K562 (cell line): ENCODE measurements around the gene CD320. TPM values are rescaled to one million over a fixed set of nuclear protein-coding genes. Genes with fewer than 3 reads are reported as not detected.

Experiments
- ASH1L ChIP-seq: fragments of 450-650 bp; IDR thresholded peaks from 2 replicates; pipeline ENCODE4 v1.6.1; 2018; ENCODE audit warnings: borderline replicate concordance, mild to moderate bottlenecking, low read depth; ENCODE audit not compliant: partially characterized antibody
- BRF1 ChIP-seq: IDR thresholded peaks from 3 replicates; pipeline ENCODE4 v1.6.1; 2011; ENCODE audit warnings: borderline replicate concordance, mild to moderate bottlenecking; ENCODE audit not compliant: insufficient read length; ENCODE audit errors: extremely low read depth
- CREM ChIP-seq: IDR thresholded peaks from 2 replicates; pipeline ENCODE4 v1.6.1; 2014; ENCODE audit warnings: antibody characterized with exemption, low read depth
- E2F3 ChIP-seq: fragments of 250-450 bp; sonication (Bioruptor Pico); IDR thresholded peaks from 2 replicates; pipeline ENCODE4 v1.4.0; 2020; ENCODE audit warnings: mild to moderate bottlenecking
- EHMT2 ChIP-seq: fragments of 450-650 bp; IDR thresholded peaks from 2 replicates; pipeline ENCODE4 v1.6.1; 2018; ENCODE audit warnings: antibody characterized with exemption
- ETS2 ChIP-seq: IDR thresholded peaks from 2 replicates; pipeline ENCODE4 v1.6.1; 2016; ENCODE audit warnings: borderline replicate concordance, missing genetic modification characterization, mild to moderate bottlenecking, moderate library complexity, missing compliant biosample characterization; ENCODE audit not compliant: poor library complexity, severe bottlenecking
- GATAD2B ChIP-seq: fragments of 450-650 bp; IDR thresholded peaks from 2 replicates; pipeline ENCODE4 v1.6.1; 2017; ENCODE audit warnings: mild to moderate bottlenecking, borderline replicate concordance
- MITF ChIP-seq: IDR thresholded peaks from 2 replicates; pipeline ENCODE4 v1.6.1; 2014; ENCODE audit warnings: antibody characterized with exemption
- NFIX ChIP-seq: fragments of 250-450 bp; sonication (Bioruptor Pico); IDR thresholded peaks from 2 replicates; pipeline ENCODE4 v1.4.0; 2020; ENCODE audit warnings: low read depth, mild to moderate bottlenecking, moderate library complexity
- PHF21A ChIP-seq: fragments of 450-650 bp; IDR thresholded peaks from 2 replicates; pipeline ENCODE4 v1.6.1; 2017; ENCODE audit warnings: low read depth, borderline replicate concordance
- RCOR1 ChIP-seq, 2 experiments: IDR thresholded peaks; 2 replicates each; pipeline ENCODE4 v1.6.1; 2012; ENCODE audit warnings: low read depth in 2 of 2, low read length in 2 of 2, borderline replicate concordance in 1 of 2, improper control_type of control experiment in 1 of 2
- RHOXF2B ChIP-seq: fragments of 250-450 bp; sonication (Bioruptor Pico); conservative IDR thresholded peaks from 2 replicates; pipeline ENCODE4 v1.5.1; 2021
- TCF7 ChIP-seq: sonication (generic); IDR thresholded peaks from 2 replicates; pipeline ENCODE4 v1.6.1; 2016; ENCODE audit warnings: antibody characterized with exemption, borderline replicate concordance
- VEZF1 ChIP-seq: fragments of 200-800 bp; sonication (Bioruptor generic); IDR thresholded peaks from 2 replicates; pipeline ENCODE4 v1.6.1; 2017; ENCODE audit warnings: missing genetic modification characterization, missing compliant biosample characterization
- ZBTB7A ChIP-seq: IDR thresholded peaks from 2 replicates; pipeline ENCODE4 v1.6.1; 2011; ENCODE audit warnings: low read depth, mild to moderate bottlenecking, low read length, moderate library complexity, borderline replicate concordance; ENCODE audit not compliant: control insufficient read depth
- ZFX ChIP-seq: sonication (generic); formaldehyde crosslinking; IDR thresholded peaks from 2 replicates; pipeline ENCODE4 v1.8.0; 2022; ENCODE audit warnings: mild to moderate bottlenecking, missing genetic modification reagents, moderate library complexity
- ZKSCAN3 ChIP-seq: fragments of 250-450 bp; sonication (Bioruptor Pico); IDR thresholded peaks from 2 replicates; pipeline ENCODE4 v1.4.0; 2020
- ZNF584 ChIP-seq: fragments of 200-800 bp; sonication (Bioruptor generic); IDR thresholded peaks from 2 replicates; pipeline ENCODE4 v1.6.1; 2016; ENCODE audit warnings: low read depth, mild to moderate bottlenecking, missing genetic modification characterization, missing compliant biosample characterization
- ZNF609 ChIP-seq: sonication (generic); formaldehyde crosslinking; IDR thresholded peaks from 2 replicates; pipeline ENCODE4 v1.8.1; 2023; ENCODE audit warnings: missing genetic modification reagents, mild to moderate bottlenecking, borderline replicate concordance
- ZNF77 ChIP-seq: fragments of 250-450 bp; sonication (Bioruptor Pico); IDR thresholded peaks from 2 replicates; pipeline ENCODE4 v1.5.0; 2020
- polyA plus RNA-seq, 8 experiments: library from polyadenylated mRNA; depleted of rRNA in 4 of 8; stranded (reverse) in 5 of 8; unstranded in 3 of 8; fragments of >200 nt; fragmentation: Nextera tagmentation in 2 of 8; fragmentation: Illumina TruSeq in 1 of 8; extraction: Ambion mirVana in 2 of 8; extraction: Trizol in 1 of 8; gene quantifications; 2 replicates each; pipeline versions ENCODE4 v1.2.1 to v1.2.3, GENCODE V29; 2011 to 2014; ENCODE audit warnings: inconsistent platforms in 1 of 8, missing spikeins in 1 of 8
- total RNA-seq, 7 experiments: library from RNA; depleted of rRNA in 6 of 7; stranded (reverse); fragments of >200 nt in 6 of 7; fragmentation: Illumina TruSeq in 2 of 7; extraction: Trizol in 2 of 7; gene quantifications; 2 replicates each; pipeline versions ENCODE4 v1.2.1 to v1.2.3, GENCODE V29; 2011 to 2021; ENCODE audit warnings: low replicate concordance in 1 of 7

CD320 gene
- total and polyA plus RNA-seq, 9 of the 15 experiments (the other 6 are each of a cell fraction or from before 2014, with no cell fraction given) = 0.45 to 94.5 (median 34.4) TPM

GRCh38 chr19:8307965-8308866 lies at the start of gene CD320 (continued):
- 0 out of 2 replicates have a peak, but pooled peaks have one; percentile 14 for TF ChIP-seq ZNF77 (CRISPR knock-in tag)
- TF ChIP-seq ZBTB7A = peak; percentile 36; the same call in 1 of the 2 replicates
- TF ChIP-seq RCOR1 (IDR thresholded peaks at IDR 0.05; ENCODE audit: borderline replicate concordance in 1 of 2, low read depth in 2 of 2, low read length in 2 of 2) = no peak
- TF ChIP-seq MITF = 0 out of 2 replicates have a peak, but pooled peaks have one; percentile 28
- no peak for TF ChIP-seq ETS2 (tag)
- TF ChIP-seq ZNF609 = peak; percentile 46; the same call in 1 of the 2 replicates
- no peak for TF ChIP-seq PHF21A
- TF ChIP-seq RHOXF2B (CRISPR knock-in tag) = 0 out of 2 replicates have a peak, but pooled peaks have one; percentile 18
- TF ChIP-seq GATAD2B = no peak
- no peak for TF ChIP-seq ASH1L
- peak; percentile 93 for TF ChIP-seq E2F3 (CRISPR knock-in tag)
- no peak for TF ChIP-seq EHMT2
- TF ChIP-seq NFIX = no peak
- TF ChIP-seq BRF1 = no peak
- TF ChIP-seq ZKSCAN3 = no peak
- TF ChIP-seq TCF7 = 0 out of 2 replicates have a peak, but pooled peaks have one; percentile 33
- TF ChIP-seq VEZF1 (CRISPR knock-in tag) = peak; percentile 87
- TF ChIP-seq ZFX = peak; percentile 93
- TF ChIP-seq CREM = peak; percentile 88
- TF ChIP-seq ZNF584 (CRISPR knock-in tag) = no peak
